HepG2 (cell line): ENCODE measurements around the gene ZMYND8. TPM values are rescaled to one million over a fixed set of nuclear protein-coding genes. Genes with fewer than 3 reads are reported as not detected.

Experiments
- ATAC-seq: fragments of 200-7000 bp; cut with Tn5 transposase; 3 replicates; pipeline ENCODE4 v1.9.1; 2020; ENCODE audit warnings: mild to moderate bottlenecking, moderate library complexity
- BruUV-seq: library from RNA; stranded (reverse); fragments of 400-500 nt; replicated peaks from 2 replicates; lab custom pipeline; 2021; lab: Mats Ljungman, UMichigan
- CTCF ChIA-PET: fragments of 300-600 bp; formaldehyde crosslinking; extraction: SDS; loops from one replicate; lab custom pipeline; 2021; ENCODE audit warnings: low total read pairs, inconsistent platforms, low intra/inter-chr PET ratio; lab: Yijun Ruan, JAX
- POLR2A ChIA-PET: fragments of 350-600 bp; sonication (Branson Sonifier 250); formaldehyde crosslinking; loops from one replicate; lab custom pipeline; 2020; ENCODE audit warnings: antibody characterized with exemption, inconsistent platforms; lab: Yijun Ruan, JAX
- DNase-seq: peaks from one replicate; pipeline ENCODE4 v3.0.0-alpha.2; 2015; ENCODE audit warnings: low spot score
- FAIRE-seq: peaks from 3 replicates; lab custom pipeline; 2011; peaks lifted over from hg19 to GRCh38; lab: Jason Lieb, UNC
- H2AFZ ChIP-seq: one replicate; pipeline ENCODE4 v1.6.1; 2011; ENCODE audit warnings: low read length, inconsistent platforms
- H3K27ac ChIP-seq: fragments of 300-600 bp; 3 replicates; pipeline ENCODE4 v1.8.0; 2011; ENCODE audit warnings: mixed run types, mild to moderate bottlenecking, mixed read lengths, low read length, inconsistent platforms; ENCODE audit not compliant: insufficient read depth; ENCODE audit errors: extremely low read length
- H3K27me3 ChIP-seq, 2 experiments: fragments of 200-600 bp in 1 of 2; 2 replicates in 1 of 2; 3 replicates in 1 of 2; pipeline versions ENCODE4 v1.6.0 to v1.8.0; 2011; ENCODE audit warnings: low read length in 2 of 2, mild to moderate bottlenecking in 2 of 2, moderate library complexity in 2 of 2, inconsistent platforms in 1 of 2; ENCODE audit not compliant: insufficient read depth in 2 of 2, control insufficient read depth in 1 of 2
- H3K36me3 ChIP-seq, 2 experiments: fragments of 200-600 bp in 1 of 2; replicated peaks in 1 of 2; 2 replicates in 1 of 2; 3 replicates in 1 of 2; pipeline versions ENCODE4 v1.5.1 to v1.8.0; 2011; ENCODE audit warnings: low read length in 2 of 2, inconsistent platforms in 1 of 2; ENCODE audit not compliant: insufficient read depth in 2 of 2, control insufficient read depth in 1 of 2
- H3K4me1 ChIP-seq: 2 replicates; pipeline ENCODE4 v1.5.1; 2012; ENCODE audit warnings: low read length, inconsistent platforms; ENCODE audit not compliant: insufficient read depth
- H3K4me2 ChIP-seq: 2 replicates; pipeline ENCODE4 v1.6.0; 2011; ENCODE audit warnings: low read depth, low read length, inconsistent platforms
- H3K4me3 ChIP-seq, 3 experiments: fragments of 200-600 bp in 1 of 3; sonication (generic), shearing (Covaris generic) in 1 of 3; replicated peaks in 1 of 3; 2 replicates each; pipeline ENCODE4 v1.5.1; 2011 to 2016; ENCODE audit warnings: low read length in 3 of 3, inconsistent platforms in 2 of 3, low read depth in 2 of 3, mild to moderate bottlenecking in 2 of 3, control low read depth in 1 of 3, mixed read lengths in 1 of 3; ENCODE audit not compliant: insufficient read depth in 1 of 3
- H3K79me2 ChIP-seq: one replicate; pipeline ENCODE4 v1.6.1; 2011; ENCODE audit warnings: low read length, inconsistent platforms; ENCODE audit not compliant: insufficient read depth
- H3K9ac ChIP-seq: 2 replicates; pipeline ENCODE4 v1.6.0; 2011; ENCODE audit warnings: mild to moderate bottlenecking, low read depth, low read length, inconsistent platforms; ENCODE audit not compliant: insufficient read depth
- H3K9me3 ChIP-seq: 2 replicates; pipeline ENCODE4 v1.5.1; 2012; ENCODE audit warnings: mild to moderate bottlenecking, low read length
- H4K20me1 ChIP-seq: 2 replicates; pipeline ENCODE4 v1.6.0; 2011; ENCODE audit warnings: inconsistent platforms, mild to moderate bottlenecking, low read length, moderate library complexity; ENCODE audit not compliant: insufficient read depth
- CBX5 ChIP-seq: sonication (generic); formaldehyde crosslinking; IDR thresholded peaks from 2 replicates; pipeline ENCODE4 v1.4.0; 2020; ENCODE audit warnings: missing genetic modification reagents, borderline replicate concordance
- CERS6 ChIP-seq: sonication (generic); formaldehyde crosslinking; IDR thresholded peaks from 2 replicates; pipeline ENCODE4 v1.5.0; 2020; ENCODE audit warnings: missing genetic modification reagents
- ELF1 ChIP-seq: sonication (generic); formaldehyde crosslinking; IDR thresholded peaks from 2 replicates; pipeline ENCODE4 v1.4.0; 2020; ENCODE audit warnings: missing genetic modification reagents
- GZF1 ChIP-seq: sonication (generic); formaldehyde crosslinking; IDR thresholded peaks from 2 replicates; pipeline ENCODE4 v1.5.1; 2020; ENCODE audit warnings: mild to moderate bottlenecking, missing genetic modification reagents
- HINFP ChIP-seq: sonication (generic); formaldehyde crosslinking; IDR thresholded peaks from 2 replicates; pipeline ENCODE4 v1.4.0; 2020; ENCODE audit warnings: low read depth, mild to moderate bottlenecking, missing genetic modification reagents
- MYC ChIP-seq: sonication (generic); formaldehyde crosslinking; IDR thresholded peaks from 2 replicates; pipeline ENCODE4 v1.9.0; 2021; ENCODE audit warnings: missing genetic modification reagents, borderline replicate concordance
- RFX3 ChIP-seq: IDR thresholded peaks from 2 replicates; pipeline ENCODE4 v1.6.1; 2016; ENCODE audit warnings: missing biosample characterization, missing genetic modification reagents
- ZNF136 ChIP-seq: sonication (generic); formaldehyde crosslinking; IDR thresholded peaks from 2 replicates; pipeline ENCODE4 v1.8.1; 2022; ENCODE audit warnings: low read depth, mild to moderate bottlenecking, moderate library complexity, missing genetic modification reagents
- ZNF251 ChIP-seq: sonication (generic); formaldehyde crosslinking; IDR thresholded peaks from 2 replicates; pipeline ENCODE4 v1.9.0; 2021; ENCODE audit warnings: mild to moderate bottlenecking, missing genetic modification reagents
- ZNF333 ChIP-seq: sonication (generic); formaldehyde crosslinking; IDR thresholded peaks from 2 replicates; pipeline ENCODE4 v1.4.0; 2020; ENCODE audit warnings: mild to moderate bottlenecking, missing genetic modification reagents, borderline replicate concordance
- ZSCAN22 ChIP-seq: sonication (generic); formaldehyde crosslinking; IDR thresholded peaks from 2 replicates; pipeline ENCODE4 v1.4.0; 2020; ENCODE audit warnings: mild to moderate bottlenecking, missing genetic modification reagents
- WGBS: methylation state at CpG from one replicate; pipeline ENCODE4 v1.1.6; 2017; ENCODE audit warnings: low lambda C conversion rate; 5-methylcytosine and 5-hydroxymethylcytosine counted together
- in situ Hi-C: cut with HindIII; loops from 2 replicates; pipeline ENCODE4 v1.10.0; 2017; ENCODE audit warnings: low pct_unique_long_range_greater_than_20kb; ENCODE audit not compliant: extremely low pct_ligation_motif_present
- intact Hi-C: fragments of 100-400 bp; cut with micrococcal nuclease; formaldehyde crosslinking; loops from one replicate; pipeline ENCODE4 v1.10.0; 2022; ENCODE audit not compliant: unreplicated experiment
- polyA plus RNA-seq, 8 experiments: library from polyadenylated mRNA; depleted of rRNA in 3 of 8; stranded (reverse) in 7 of 8; unstranded in 1 of 8; fragments of >200 nt; fragmentation: Illumina TruSeq in 4 of 8; extraction: Trizol in 4 of 8; gene quantifications; 2 replicates each; pipeline versions ENCODE4 v1.2.1 to v1.2.3, GENCODE V29; 2011 to 2016; ENCODE audit warnings: low read depth in 4 of 8, missing spikeins in 1 of 8, mixed read lengths in 1 of 8; ENCODE audit not compliant: insufficient read depth in 1 of 8
- total RNA-seq, 5 experiments: library from RNA; depleted of rRNA; stranded (reverse); fragments of >200 nt; fragmentation: Illumina TruSeq; extraction: Trizol; gene quantifications; 2 replicates each; pipeline ENCODE4 v1.2.3, GENCODE V29; 2016; ENCODE audit warnings: low read depth in 1 of 5
- TF ChIP-seq, protein P1 (sequence below): IDR thresholded peaks from 2 replicates; pipeline ENCODE4 v1.6.1; 2016; ENCODE audit warnings: missing biosample characterization, missing genetic modification reagents, low read depth

Gene ZMYND8
- total and polyA plus RNA-seq, 2 of the 13 experiments (the other 11 are each of a cell fraction or from before 2014, with no cell fraction given): 53.9 to 84.7 TPM

GRCh38 chr20:47175493-47175892 lies 181.0 kb downstream of the ZMYND8 start:
- Histone ChIP-seq H3K79me2 (no peaks in the 10 kb centered on the region), H4K20me1 (no peaks in the 10 kb centered on the region), H3K4me2 (no peak overlapping the region), H3K27me3 (peaks cover 7 to 43% of the 10 kb centered on the region in 2 experiments; a peak in 4 of 5 replicates), H3K9me3 (no peaks in the 10 kb centered on the region), H3K4me1 (no peaks in the 10 kb centered on the region), H2AFZ (no peak overlapping the region)
- in situ Hi-C loops: no loop called here
- WGBS: 7% methylated on average over 6 of the region's 6 CpGs
- intact Hi-C loops: no loop called here
- DNase-seq: no peak
- no TSS peak for BruUV-seq
- CTCF ChIA-PET: no interaction called here
- TF ChIP-seq CERS6 (CRISPR knock-in tag) (no peak), CBX5 (CRISPR knock-in tag) (no peak), GZF1 (no peak), ZNF251 (CRISPR knock-in tag) (no peak), HINFP (CRISPR knock-in tag) (no peak), RFX3 (CRISPR knock-in tag) (no peak), ZNF136 (no peak), MYC (CRISPR knock-in tag) (no peak), ELF1 (CRISPR knock-in tag) (no peak), ZSCAN22 (no peak), ZNF333 (CRISPR knock-in tag) (no peak)
- TF ChIP-seq, protein P1, sequence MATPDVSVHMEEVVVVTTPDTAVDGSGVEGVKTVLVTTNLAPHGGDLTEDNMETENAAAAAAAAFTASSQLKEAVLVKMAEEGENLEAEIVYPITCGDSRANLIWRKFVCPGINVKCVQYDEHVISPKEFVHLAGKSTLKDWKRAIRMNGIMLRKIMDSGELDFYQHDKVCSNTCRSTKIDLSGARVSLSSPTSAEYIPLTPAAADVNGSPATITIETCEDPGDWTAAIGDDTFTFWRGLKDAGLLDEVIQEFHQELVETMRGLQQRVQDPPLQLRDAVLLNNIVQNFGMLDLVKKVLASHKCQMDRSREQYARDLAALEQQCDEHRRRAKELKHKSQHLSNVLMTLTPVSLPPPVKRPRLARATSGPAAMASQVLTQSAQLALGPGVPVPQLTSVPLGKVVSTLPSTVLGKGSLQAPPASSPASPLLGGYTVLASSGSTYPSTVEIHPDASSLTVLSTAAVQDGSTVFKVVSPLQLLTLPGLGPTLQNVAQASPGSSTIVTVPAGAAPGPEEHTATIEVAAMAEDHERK (CRISPR knock-in tag): no peak
- TF ChIP-seq, all 625 proteins: peak for 0
- H3K9ac ChIP-seq: no peak overlapping the region
- FAIRE-seq (no peak), ATAC-seq (no peak)
- no peaks in the 10 kb centered on the region for H3K36me3 ChIP-seq
- no peak overlapping the region for H3K27ac ChIP-seq
- POLR2A ChIA-PET: no interaction called here
- no peak overlapping the region for H3K4me3 ChIP-seq
